NCI-H2171 treated with DMSO at 0.1 percent for 48 hours (cell line): ENCODE measurements around the gene NXF2.
"Not testable (repeated sequence)": the region's sequence is repeated elsewhere in the genome, so short reads cannot be mapped to it uniquely, and the experiment has no call there.

Experiments used
- DNase-seq: peaks from one replicate; lab custom pipeline; 2025; lab: John Stamatoyannopoulos, UW

NXF2 gene, protein sequence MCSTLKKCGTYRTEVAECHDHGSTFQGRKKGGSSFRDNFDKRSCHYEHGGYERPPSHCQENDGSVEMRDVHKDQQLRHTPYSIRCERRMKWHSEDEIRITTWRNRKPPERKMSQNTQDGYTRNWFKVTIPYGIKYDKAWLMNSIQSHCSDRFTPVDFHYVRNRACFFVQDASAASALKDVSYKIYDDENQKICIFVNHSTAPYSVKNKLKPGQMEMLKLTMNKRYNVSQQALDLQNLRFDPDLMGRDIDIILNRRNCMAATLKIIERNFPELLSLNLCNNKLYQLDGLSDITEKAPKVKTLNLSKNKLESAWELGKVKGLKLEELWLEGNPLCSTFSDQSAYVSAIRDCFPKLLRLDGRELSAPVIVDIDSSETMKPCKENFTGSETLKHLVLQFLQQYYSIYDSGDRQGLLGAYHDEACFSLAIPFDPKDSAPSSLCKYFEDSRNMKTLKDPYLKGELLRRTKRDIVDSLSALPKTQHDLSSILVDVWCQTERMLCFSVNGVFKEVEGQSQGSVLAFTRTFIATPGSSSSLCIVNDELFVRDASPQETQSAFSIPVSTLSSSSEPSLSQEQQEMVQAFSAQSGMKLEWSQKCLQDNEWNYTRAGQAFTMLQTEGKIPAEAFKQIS

DNA sequence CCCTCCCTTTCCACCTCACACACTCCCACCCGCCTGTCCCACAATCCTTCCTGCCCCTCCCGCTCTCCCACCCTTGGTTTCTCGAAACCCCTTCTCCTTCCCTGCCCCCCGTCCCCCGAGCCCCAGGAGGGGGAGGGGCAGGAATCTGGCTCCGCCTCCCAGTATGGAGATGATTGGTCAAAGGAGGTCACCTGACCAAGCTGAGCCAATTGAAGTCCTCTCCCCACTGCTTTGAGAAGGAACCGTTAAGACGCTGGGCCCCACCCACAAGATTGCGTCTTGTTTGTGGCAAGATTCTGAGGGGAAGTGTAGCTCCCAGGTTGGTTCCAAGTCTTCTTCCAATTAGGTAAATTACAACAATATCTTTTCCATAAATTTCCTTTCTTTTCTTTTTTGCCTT, at the start of gene NXF2:
Gene NXF2, plus strand, starts transcription at position 275 of the 400 bp plus-strand sequence. CDS start 59,912 bp downstream, outside the sequence.
- DNase-seq, result not testable (repeated sequence)

DNA sequence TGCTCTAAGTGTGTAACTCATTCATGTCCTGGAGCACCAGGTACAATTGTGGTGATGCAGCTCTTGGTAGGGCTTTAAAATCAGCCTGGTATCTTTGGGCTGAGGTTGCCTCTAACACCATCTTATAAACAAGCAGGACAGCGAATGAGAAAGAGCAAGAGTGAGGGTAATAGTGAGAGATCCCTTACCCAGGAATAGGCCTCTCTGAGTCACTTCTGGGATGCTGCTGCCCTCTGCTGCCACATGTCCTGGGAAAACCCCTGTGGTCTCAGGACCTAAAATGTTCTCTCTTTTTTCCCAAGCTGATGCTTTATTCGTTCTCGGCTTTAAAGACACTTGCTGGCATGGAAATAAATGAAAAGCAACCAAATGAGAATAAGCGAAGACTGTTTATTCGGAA, 39.0 kb upstream of the NXF2 start:
- not testable (repeated sequence) for DNase-seq

DNA sequence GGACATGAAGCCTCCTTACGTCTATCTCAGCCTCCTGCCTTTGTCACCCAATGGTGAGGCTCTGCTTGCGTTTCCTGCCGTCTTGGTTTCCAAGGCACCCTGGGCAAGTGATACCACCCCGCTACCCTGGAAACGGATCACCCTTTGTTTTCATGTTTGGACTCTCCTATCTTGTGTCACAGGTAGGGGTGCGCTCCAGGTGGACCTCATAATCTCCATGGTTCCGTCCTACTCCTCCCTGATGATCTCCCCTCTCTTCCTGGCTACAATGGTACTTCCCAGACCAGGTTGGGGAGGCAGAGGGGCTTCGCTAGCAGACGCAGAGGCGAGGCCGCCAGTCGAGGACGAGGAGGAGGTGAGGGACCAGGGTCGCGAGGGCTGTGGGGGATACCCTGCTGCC, 32.0 kb upstream of the NXF2 start, which contains the start of gene TCP11X1:
Gene TCP11X1, plus strand, starts transcription at position 316 of the 400 bp plus-strand sequence.
- DNase-seq, result not testable (repeated sequence)

DNA sequence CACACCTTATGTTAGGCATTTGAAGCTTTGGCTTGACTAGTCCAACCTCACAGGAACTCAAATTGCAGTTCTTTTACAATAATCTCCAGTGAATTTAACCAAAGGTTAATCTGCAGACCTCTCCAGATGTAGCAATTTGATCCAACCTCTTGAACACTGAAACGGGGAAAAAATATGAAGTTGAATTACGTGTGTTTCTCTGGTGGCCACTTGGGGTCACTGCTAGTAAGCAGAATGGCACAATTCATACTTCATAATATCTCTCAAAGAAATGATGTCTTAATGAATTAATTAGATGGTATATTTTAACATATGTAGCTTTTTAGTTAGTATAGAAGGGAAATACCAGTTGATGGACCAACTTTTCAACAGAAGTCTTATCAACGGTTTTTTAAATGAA, 30.5 kb upstream of the NXF2 start:
- DNase-seq, result not testable (repeated sequence)

DNA sequence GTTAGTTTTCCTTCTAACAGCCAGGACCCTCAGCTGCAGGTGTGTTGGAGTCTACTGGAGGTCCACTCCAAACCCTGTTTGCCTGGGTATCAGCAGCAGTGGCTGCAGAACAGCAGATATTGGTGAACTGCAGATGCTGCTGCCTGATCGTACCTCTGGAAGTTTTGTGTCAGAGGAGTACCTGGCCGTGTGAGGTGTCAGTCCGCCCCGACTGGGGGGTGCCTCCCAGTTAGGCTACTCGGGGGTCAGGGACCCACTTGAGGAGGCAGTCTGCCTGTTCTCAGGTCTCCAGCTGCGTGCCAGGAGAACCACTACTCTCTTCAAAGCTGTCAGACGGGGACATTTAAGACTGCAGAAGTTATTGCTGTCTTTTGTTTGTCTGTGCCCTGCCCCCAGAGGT, 11.3 kb upstream of the NXF2 start:
- DNase-seq, result not testable (repeated sequence)

DNA sequence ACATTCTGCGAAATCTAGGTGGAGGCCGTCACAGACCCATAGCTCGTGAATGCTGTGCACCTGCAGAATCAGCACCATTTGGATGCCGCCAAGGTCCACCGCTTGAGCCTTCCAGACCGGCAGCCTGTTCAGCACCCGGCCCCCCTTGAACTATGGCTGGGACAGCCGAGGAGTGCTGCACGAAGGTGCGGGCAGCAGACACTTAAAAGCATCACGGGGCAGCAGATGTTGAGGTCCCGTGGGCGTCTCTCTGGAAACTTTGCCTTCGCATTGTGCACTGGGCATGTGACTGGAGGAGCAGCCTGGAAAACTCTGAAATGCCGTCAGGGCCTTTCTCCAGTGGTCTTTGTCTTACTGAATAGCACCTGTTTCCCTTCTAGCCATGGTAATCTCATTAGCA, 6.7 kb upstream of the NXF2 start:
- DNase-seq, result not testable (repeated sequence)

DNA sequence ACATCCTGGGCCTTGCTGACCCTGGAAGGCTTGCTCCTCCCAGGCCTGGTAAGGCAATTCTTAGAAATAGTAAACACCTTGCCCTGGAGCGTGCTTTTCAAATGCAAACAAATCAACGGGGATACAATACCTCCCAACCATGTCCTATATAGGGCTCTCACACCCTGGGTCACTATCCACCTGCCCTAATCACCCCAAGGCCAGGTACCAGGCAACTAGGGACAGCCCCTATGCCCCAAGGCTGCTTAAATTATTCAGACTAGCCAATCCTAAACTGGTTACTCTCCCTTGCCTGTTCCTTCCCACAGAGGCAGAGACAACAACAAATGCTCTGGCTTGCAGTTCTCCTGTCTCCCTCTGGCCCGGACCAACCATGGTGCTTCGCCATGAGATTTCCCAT, 25.3 kb downstream of the NXF2 start:
- not testable (repeated sequence) for DNase-seq

DNA sequence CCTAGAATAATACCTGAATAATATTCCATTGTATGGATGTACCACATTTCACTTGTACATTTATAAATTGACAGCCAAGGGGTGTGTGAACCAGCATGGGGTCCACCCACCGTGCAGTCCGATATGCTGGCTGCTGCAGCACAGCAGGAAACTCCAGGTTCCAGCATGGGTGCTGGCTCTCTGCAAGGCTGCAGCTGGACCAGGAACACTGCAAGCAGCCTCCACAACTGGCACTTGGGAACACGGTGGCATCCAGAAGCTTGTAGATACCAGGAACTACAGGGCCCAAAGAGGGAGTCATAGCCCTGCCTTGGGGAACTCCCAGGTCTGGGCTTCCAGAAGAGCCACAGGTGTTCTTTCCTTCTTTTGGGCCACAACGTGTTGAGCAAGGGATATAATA, 91.2 kb downstream of the NXF2 start:
- DNase-seq, result no peak

DNA sequence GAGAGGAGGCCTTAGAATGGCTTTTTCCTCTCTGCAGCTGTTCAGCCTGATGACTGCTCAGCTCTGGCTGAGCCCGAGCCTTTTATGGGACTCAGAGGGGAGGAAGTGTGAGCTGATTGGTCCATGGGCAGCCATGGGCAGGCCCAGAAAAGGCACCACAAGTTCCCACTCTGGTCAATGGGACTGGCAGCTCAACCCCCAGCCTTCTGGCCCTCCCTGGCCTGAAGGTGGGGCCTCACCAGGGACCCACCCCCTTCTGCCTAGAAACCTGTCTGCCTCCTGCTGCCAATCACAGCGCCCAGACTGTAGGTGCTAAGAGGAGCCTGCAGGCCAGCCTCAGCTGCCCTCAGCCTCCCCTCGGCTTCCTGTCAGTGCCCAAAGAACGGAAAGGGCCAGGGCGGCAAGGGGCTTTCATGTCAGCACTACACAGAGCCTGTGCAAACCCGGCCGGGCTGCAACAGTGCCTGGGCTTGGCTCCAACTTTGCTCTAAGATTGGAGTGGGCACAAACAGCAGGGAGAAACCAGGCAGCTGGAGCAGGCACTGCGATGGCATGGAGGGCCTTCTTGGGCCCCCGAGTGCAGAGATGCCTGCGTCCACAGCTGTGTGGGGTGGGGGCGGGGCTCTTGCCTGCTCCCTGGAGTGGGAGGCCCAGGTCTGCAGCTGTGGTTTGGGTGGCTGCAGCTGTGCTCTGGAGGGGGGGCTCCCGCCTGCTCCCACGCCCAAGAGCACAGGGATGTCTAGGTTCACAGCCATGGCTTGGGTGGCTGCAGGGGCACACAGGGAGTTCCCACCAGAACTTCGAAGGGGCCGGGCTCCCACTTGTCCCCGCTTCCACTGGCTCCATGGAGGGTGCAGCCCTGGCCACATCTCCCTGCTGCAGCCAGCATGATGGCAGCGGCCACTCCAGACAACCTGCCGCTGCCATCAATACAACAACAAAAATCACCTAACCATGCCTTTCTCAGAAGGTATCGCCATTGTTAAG, 92.6 kb downstream of the NXF2 start:
- DNase-seq, result no peak

DNA sequence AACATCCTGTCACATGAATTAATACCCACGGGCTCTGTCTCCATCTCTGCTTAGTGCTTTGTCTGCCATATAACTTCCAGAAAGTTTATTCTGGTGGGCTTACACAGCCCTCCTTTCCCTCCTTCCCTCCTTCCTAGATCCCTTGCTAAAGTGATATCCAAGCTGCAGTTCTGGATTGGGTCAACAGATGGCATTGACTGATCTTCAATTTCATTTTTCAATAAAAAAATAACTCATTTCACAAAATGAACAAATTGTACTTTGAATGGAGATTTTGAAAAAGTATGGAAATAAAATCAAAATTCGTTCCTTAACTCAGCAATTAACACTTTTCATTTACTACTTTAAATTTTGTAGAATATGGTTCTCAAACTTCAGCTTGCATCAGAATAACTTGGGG, 94.9 kb downstream of the NXF2 start:
- DNase-seq, result no peak

DNA sequence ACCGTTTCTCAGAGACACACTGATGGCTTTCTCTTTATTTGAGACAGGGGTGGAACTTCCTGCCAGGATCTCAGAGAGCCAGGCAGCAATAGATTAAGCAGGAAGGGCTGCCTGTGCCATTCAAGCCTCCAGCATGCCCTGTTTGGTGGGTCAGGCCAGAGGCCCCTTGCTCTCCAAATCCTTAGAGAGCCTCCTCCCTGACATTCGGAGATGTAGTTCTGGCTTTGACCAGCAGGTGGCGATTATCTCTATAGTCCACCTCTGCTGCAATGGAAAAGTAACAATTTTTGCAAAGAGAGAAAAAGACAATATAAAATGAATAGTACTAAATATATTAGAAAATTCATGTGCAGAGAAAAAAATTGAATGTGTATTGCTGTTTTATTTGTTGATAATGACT, 98.9 kb downstream of the NXF2 start:
- DNase-seq, result no peak
